K562 (cell line): ENCODE measurements around the gene SLC7A10. TPM values are rescaled to one million over a fixed set of nuclear protein-coding genes. Genes with fewer than 3 reads are reported as not detected.

Source experiments
- RAD21 ChIP-seq, 2 experiments: fragments of 250-450 bp in 1 of 2; fragments of 450-650 bp in 1 of 2; sonication (Bioruptor Pico) in 1 of 2; formaldehyde crosslinking in 1 of 2; IDR thresholded peaks in 1 of 2; conservative IDR thresholded peaks in 1 of 2; 2 replicates each; pipeline versions ENCODE4 v1.4.0 to v1.8.0; 2020 to 2022; ENCODE audit warnings: mild to moderate bottlenecking in 2 of 2, moderate library complexity in 1 of 2
- TOE1 ChIP-seq, 2 experiments: fragments of 450-650 bp in 1 of 2; sonication (generic) in 1 of 2; formaldehyde crosslinking in 1 of 2; IDR thresholded peaks; 2 replicates each; pipeline versions ENCODE4 v1.7.1 to v1.8.0; 2016 to 2022; ENCODE audit warnings: borderline replicate concordance in 2 of 2, mild to moderate bottlenecking in 2 of 2, antibody characterized with exemption in 1 of 2, inconsistent platforms in 1 of 2, low read depth in 1 of 2, missing genetic modification reagents in 1 of 2, moderate library complexity in 1 of 2
- TRIM28 ChIP-seq: fragments of 450-650 bp; IDR thresholded peaks from 2 replicates; pipeline ENCODE4 v1.6.1; 2017
- polyA plus RNA-seq, 8 experiments: library from polyadenylated mRNA; depleted of rRNA in 4 of 8; stranded (reverse) in 5 of 8; unstranded in 3 of 8; fragments of >200 nt; fragmentation: Nextera tagmentation in 2 of 8; fragmentation: Illumina TruSeq in 1 of 8; extraction: Ambion mirVana in 2 of 8; extraction: Trizol in 1 of 8; gene quantifications; 2 replicates each; pipeline versions ENCODE4 v1.2.1 to v1.2.3, GENCODE V29; 2011 to 2014; ENCODE audit warnings: inconsistent platforms in 1 of 8, missing spikeins in 1 of 8
- total RNA-seq, 7 experiments: library from RNA; depleted of rRNA in 6 of 7; stranded (reverse); fragments of >200 nt in 6 of 7; fragmentation: Illumina TruSeq in 2 of 7; extraction: Trizol in 2 of 7; gene quantifications; 2 replicates each; pipeline versions ENCODE4 v1.2.1 to v1.2.3, GENCODE V29; 2011 to 2021; ENCODE audit warnings: low replicate concordance in 1 of 7
- TF ChIP-seq, protein P1 (sequence below): IDR thresholded peaks from 3 replicates; pipeline ENCODE4 v1.6.1; 2011; ENCODE audit warnings: borderline replicate concordance, mild to moderate bottlenecking, moderate library complexity; ENCODE audit not compliant: insufficient read length; ENCODE audit errors: extremely low read depth
- TF ChIP-seq, protein P2 (sequence below), 3 experiments: IDR thresholded peaks in 2 of 3; conservative IDR thresholded peaks in 1 of 3; 2 replicates each; pipeline ENCODE4 v1.5.1; 2011 to 2012; ENCODE audit warnings: low read length in 3 of 3, mild to moderate bottlenecking in 3 of 3, control low read depth in 2 of 3, improper control_type of control experiment in 1 of 3, inconsistent platforms in 1 of 3, low read depth in 1 of 3, mixed read lengths in 1 of 3, moderate library complexity in 1 of 3; ENCODE audit not compliant: insufficient read depth in 2 of 3

SLC7A10 gene
- total and polyA plus RNA-seq, 9 of the 15 experiments (the other 6 are each of a cell fraction or from before 2014, with no cell fraction given) = 0.07 TPM; not detected in 8

DNA sequence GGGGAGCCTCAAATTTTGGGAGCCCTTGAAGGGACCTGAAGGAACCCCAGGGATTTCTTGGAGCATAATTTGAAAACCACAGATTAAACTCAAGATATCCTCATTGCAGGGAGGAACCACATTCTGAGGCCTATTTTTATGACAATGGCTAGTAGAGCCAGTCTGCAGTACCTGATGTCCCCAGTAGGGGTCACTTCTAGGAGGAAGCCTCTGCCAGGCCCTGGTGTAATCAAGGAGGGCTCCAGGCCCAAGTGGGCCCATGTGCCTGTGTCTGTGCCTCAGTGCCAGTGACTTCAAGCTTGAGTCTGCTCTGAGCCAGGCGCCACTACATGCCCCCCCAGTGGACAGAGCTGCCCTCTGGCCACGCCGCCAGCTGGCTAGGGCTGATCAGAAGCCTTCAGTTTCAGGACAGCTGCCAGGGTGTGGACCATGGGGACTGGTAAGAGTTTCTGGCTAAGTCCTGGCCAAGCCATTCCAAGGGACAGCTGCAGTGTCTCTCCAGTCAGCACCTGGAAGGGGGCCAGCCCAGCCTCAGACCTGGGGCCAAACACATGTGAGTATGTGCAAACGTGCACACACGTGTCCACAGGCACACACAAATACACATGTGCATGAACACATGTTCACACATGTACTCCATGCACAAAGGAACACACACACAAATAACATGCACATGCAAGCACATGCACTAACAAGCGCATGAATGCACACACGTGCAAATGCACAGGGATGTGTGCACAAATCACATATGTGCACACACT lies 20.5 kb upstream of the SLC7A10 start (continued):
- TF ChIP-seq, protein P1, sequence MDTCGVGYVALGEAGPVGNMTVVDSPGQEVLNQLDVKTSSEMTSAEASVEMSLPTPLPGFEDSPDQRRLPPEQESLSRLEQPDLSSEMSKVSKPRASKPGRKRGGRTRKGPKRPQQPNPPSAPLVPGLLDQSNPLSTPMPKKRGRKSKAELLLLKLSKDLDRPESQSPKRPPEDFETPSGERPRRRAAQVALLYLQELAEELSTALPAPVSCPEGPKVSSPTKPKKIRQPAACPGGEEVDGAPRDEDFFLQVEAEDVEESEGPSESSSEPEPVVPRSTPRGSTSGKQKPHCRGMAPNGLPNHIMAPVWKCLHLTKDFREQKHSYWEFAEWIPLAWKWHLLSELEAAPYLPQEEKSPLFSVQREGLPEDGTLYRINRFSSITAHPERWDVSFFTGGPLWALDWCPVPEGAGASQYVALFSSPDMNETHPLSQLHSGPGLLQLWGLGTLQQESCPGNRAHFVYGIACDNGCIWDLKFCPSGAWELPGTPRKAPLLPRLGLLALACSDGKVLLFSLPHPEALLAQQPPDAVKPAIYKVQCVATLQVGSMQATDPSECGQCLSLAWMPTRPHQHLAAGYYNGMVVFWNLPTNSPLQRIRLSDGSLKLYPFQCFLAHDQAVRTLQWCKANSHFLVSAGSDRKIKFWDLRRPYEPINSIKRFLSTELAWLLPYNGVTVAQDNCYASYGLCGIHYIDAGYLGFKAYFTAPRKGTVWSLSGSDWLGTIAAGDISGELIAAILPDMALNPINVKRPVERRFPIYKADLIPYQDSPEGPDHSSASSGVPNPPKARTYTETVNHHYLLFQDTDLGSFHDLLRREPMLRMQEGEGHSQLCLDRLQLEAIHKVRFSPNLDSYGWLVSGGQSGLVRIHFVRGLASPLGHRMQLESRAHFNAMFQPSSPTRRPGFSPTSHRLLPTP = peak; percentile 52
- no peak for TF ChIP-seq TOE1 (IDR thresholded peaks at IDR 0.05; ENCODE audit: borderline replicate concordance)
- TF ChIP-seq TOE1 (CRISPR knock-in tag; IDR thresholded peaks at IDR 0.05; ENCODE audit: borderline replicate concordance, low read depth) = no peak
- TF ChIP-seq, protein P2, sequence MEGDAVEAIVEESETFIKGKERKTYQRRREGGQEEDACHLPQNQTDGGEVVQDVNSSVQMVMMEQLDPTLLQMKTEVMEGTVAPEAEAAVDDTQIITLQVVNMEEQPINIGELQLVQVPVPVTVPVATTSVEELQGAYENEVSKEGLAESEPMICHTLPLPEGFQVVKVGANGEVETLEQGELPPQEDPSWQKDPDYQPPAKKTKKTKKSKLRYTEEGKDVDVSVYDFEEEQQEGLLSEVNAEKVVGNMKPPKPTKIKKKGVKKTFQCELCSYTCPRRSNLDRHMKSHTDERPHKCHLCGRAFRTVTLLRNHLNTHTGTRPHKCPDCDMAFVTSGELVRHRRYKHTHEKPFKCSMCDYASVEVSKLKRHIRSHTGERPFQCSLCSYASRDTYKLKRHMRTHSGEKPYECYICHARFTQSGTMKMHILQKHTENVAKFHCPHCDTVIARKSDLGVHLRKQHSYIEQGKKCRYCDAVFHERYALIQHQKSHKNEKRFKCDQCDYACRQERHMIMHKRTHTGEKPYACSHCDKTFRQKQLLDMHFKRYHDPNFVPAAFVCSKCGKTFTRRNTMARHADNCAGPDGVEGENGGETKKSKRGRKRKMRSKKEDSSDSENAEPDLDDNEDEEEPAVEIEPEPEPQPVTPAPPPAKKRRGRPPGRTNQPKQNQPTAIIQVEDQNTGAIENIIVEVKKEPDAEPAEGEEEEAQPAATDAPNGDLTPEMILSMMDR (IDR thresholded peaks at IDR 0.05 in 2 of 3, conservative IDR thresholded peaks at IDR 0.05 in 1 of 3; ENCODE audit: insufficient read depth in 2 of 3, low read depth in 1 of 3, low read length in 3 of 3) = peak; percentile 42 to 69 (median 47)
- peak; percentile 64; the same call in 1 of the 2 replicates for TF ChIP-seq TRIM28
- peak in 1 of 2 experiments; percentile 20; a peak in 1 of 4 replicates for TF ChIP-seq RAD21 (CRISPR knock-in tag; conservative IDR thresholded peaks at IDR 0.05 in 1 of 2, IDR thresholded peaks at IDR 0.05 in 1 of 2)
